22Rv1 (cell line): Measurements from ENCODE around the gene TTLL8.

Source experiments
- CTCF ChIP-seq: fragments of 450-650 bp; IDR thresholded peaks from 2 replicates; pipeline ENCODE4 v1.5.1; 2017; ENCODE audit warnings: mild to moderate bottlenecking
- ZFX ChIP-seq: fragments of 450-650 bp; IDR thresholded peaks from 2 replicates; pipeline ENCODE4 v1.6.1; 2017; ENCODE audit warnings: antibody characterized with exemption, borderline replicate concordance

GRCh38 chr22:50059881-50060262 lies 1.8 kb upstream of the TTLL8 start:
- no peak for TF ChIP-seq CTCF
- no peak for TF ChIP-seq ZFX
